NCI-H2171 (cell line): ENCODE measurements around the gene METTL21C.

Experiments
- DNase-seq: peaks from one replicate; lab custom pipeline; 2025; lab: John Stamatoyannopoulos, UW

The METTL21C gene

GRCh38 chr13:102694937-102695336 lies at the start of gene METTL21C:
Gene METTL21C, minus strand, starts transcription at chr13:102695044. Its CDS starts 546 bp downstream, at chr13:102694498.
- DNase-seq, result no peak

DNA sequence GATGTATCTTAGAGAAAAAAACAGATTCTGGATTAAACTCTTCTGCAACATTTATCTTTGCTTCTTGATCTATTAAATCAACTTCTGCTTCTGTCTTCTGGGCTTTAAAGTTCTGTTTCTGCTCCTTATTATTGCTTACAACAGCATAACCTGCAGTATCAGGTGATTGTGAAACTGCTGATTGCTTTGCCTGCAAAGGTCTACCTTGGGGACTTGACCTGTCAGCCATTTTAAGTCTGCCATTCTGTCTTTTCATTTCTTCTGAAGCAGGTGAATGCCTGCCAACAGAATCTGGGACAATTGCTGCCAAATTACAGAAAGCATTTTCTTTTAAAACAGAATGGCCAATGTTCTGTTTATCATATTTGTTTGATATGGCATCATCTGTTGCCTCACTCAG lies 47.7 kb upstream of the METTL21C start:
- DNase-seq, result no peak

GRCh38 chr13:102742101-102742500 lies 47.3 kb upstream of the METTL21C start:
- DNase-seq, result no peak

- DNase-seq, result peak; percentile 19
Measured at GRCh38 chr13:102729560-102730270, 34.9 kb upstream of the METTL21C start.

- peak; percentile 24 for DNase-seq
Measured at GRCh38 chr13:102726430-102726829, 31.6 kb upstream of the METTL21C start.

GRCh38 chr13:102724923-102725322 lies 30.1 kb upstream of the METTL21C start:
- peak; percentile 14 for DNase-seq

DNA sequence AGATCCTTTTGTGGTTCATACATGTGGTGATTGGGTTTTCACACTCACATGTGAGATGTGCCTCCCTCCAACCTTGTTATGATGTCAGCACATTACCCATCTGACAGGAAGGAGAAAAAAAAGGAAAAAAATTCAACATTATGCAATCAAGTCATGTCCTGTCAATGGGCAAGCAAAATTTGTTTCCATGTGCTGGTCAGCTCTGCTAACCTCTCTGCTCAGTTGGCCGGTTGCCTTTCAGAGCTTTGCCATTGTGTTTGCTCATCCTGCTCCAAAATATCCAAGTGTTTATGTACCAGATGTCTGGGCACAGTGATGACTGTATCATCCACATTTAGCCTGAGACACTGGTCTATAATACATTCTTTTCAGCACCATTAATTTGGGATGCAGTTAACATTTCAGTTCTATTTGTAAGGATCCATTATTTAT lies 27.0 kb upstream of the METTL21C start:
- DNase-seq, result no peak

GRCh38 chr13:102718746-102719145 lies 23.9 kb upstream of the METTL21C start:
- DNase-seq, result no peak

DNA sequence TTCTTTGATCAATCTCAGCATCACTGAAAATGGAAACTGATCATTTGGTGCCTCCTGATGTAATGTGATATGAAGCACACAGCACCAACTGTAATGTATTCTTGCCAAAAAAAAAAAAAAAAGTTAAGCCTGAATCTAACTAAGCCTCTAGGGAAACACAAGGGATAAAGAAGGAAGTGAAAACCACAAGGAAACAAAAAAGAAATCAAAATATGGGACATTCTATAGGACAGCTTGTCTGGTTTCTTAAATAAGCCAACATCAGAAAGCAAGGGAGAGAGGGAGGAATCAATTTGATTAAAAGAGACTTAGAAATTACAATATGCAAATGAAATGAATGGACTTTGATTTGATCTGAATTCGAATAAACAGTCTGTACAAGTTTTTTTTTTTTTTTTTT lies 20.6 kb upstream of the METTL21C start:
- peak; percentile 32 for DNase-seq

- no peak for DNase-seq
Measured at GRCh38 chr13:102710261-102710679, 15.4 kb upstream of the METTL21C start.

DNA sequence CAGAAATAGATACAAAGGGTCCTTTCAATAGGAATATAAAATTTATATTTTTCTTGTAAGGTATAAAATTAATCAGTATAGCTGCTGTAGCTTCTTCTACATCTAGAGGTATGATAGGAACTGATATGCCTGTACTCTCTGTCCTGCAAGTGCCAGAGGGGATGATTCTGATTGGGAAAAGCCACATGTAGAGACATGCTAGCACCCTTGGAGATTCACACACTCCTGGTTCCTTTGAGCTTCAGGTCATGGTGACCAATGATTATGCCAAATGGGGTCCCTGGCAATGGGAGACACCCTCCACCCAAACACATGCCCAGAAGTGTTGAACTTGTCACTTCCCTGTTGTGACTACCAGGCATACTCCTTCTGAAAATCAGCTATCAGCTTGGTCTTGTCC lies 14.7 kb upstream of the METTL21C start:
- DNase-seq, result no peak

DNA sequence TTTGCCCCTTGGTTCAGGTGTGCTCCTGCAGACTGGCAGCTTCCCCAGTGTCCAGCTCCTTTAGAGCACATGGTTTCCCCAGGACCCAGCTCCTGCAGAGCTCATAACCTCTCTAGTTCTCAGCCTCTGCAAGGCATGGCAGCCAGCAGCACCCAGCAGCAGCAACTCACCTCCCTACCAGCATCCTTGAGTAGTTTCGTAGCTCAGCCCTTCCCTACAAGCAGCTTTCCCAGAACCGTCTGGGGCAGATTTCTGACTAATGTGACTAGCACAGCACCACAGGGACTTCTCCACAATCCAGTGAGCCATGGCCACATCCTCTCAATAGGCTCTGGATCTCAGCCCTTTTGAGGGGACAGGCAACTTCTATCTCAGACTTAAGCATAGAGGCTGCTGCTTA lies 14.1 kb upstream of the METTL21C start:
- DNase-seq, result no peak

DNA sequence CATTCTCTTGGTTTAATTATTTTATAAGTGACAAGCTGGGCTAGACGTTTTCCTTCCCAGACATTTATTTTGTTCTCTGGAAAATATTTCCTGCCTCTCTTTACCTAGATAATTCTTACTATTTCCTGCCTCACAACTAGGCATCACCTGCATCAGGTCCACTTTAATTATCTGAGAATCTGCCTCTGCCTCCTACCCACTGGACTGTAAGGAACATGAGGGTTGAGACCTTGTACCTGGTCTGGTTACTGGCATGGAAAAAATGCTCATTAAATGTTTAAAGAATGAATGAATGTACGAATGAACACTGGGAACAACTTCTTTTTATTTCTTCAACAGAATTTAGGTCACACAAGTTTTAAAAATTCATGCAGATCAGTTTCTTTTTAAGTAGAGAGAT lies 13.4 kb upstream of the METTL21C start:
- DNase-seq, result no peak

DNA sequence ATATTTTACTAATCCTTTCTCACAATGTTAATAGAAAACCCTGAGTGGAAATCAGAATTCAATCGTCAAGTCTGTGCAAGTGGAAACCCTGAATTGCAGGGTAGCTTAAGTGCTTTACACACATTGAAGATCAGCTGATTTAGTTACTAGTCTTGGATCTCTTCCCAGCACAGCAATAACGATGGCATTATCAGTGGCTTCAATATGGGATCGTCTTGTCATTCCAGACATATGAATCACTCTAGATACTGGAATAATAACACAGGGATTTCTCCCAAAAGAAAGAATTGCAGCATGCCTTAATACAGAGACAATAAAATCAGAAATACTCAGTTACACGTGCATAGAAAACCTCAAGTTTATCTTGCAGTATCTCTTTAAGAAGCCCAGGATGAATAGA lies 12.6 kb upstream of the METTL21C start:
- DNase-seq, result no peak

- no peak for DNase-seq
Measured at GRCh38 chr13:102704238-102705058, 9.6 kb upstream of the METTL21C start.

DNA sequence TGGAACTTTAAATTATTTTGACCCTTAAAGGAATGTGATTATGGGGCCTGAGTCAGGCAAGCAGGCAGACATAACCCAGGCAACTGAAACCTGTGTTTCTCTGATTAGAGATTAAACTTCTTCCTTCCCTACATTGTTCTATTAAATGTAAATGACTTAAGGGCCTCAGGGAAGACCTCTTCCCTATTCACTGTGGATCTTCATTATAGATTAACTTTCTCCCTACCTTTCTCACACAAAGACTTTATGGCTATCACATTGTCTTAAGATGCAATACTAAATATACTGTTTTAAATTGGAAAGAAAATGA lies 8.8 kb upstream of the METTL21C start:
- DNase-seq, result no peak

GRCh38 chr13:102702965-102703725 lies 8.3 kb upstream of the METTL21C start:
- no peak for DNase-seq

DNA sequence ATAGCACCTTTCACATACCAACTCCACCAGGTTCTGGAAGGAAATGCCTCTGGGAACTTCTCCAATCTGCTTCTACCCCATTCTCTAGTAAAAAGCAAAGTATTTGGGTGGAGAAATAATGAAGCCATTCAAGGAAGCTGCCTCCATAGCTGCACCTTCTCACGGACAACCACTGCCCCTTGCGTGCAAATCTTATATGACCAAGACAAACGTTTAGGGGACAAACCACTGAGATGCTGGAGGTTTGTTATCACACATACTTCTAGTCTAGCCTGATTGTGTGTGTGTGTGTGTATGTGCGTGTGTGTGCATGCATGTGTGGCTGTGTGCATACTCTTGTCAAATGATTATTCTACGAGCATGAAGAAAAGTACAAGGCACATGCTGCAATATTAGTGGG lies 6.5 kb upstream of the METTL21C start:
- no peak for DNase-seq

DNA sequence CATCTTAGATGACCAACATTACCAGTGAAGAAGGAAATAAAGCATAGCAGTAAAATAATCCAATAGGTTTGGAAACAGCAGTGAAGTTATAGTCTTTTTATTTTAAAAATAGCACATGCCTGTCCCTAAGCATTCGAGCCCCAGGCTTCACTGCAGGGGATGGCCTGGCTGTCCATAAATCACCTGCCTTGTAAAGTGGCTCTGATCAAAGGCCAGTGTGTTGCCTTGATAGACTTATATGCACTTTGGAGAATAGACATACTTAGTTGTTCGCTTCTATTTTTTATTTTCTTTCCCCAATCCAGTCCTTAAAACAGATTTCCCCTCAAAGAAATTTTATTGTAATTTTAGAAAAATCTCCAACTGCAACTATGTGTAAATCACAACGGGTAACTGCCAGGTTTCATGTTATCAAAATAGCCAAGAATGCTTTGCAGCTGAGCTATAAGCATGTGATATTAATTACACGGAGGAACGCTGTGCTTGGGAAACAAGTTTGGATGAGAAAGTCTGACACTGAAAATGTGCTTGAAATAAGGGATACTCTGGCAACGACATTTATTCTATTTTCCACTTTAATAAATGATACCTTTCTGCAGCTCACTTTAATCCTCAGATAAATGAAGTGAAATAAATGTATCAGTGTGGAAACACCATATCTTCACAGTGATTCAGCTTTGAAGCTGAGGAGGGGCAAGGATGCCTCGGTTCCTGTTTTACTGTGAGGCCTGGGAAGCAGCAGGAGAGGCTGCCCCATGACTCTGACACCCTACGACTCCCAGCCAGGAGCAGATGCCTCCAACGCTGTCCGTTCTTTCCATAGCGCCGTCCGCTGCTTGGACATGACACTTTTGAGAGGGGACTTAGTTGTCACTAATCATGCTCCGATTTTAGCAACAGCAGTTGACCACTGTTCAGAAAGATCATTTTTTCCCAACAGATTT lies 5.5 kb upstream of the METTL21C start:
- DNase-seq, result no peak

DNA sequence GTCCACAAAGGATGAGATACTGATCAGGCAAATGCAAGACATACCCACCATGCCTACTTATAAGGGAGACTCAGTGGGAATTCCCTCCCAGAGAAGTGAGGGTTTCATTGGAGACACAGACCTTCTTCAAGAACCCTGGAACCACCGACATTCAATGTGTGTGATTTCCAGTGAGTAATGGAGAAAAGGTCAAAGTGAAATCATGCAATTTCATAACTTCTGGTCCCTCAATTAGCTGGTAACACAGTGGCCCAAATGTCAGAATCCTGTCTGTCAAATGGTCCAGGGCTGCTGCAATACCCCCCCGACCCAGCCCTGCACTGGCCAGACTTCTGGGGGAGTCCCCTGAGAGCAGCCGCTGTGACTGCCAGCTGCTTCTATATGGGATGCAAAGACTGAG lies 4.7 kb upstream of the METTL21C start:
- peak; percentile 19 for DNase-seq

DNA sequence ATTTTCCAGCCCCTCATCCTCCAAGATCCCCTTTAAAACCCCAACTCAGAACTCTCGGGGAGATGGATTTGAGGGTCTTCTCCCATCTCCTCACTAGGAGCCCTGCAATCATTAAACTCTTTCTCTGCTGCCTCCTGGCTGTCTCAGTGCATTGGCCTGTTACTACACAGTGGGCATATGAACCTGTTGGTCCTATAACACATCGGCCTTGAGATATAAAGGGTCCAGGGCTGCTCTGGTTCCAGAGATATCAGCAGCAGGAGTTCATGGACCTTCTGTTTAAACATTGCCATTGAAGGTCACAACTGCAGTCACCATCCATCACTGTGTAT lies 3.8 kb upstream of the METTL21C start:
- DNase-seq, result no peak
